Omental fat pad (tissue), 4 donors: ENCODE results near the gene RABEP2. TPM values are rescaled to one million over a fixed set of nuclear protein-coding genes. Genes with fewer than 3 reads are reported as not detected.

Experiments used
- ATAC-seq: fragments of 150-250 bp; one replicate; pipeline ENCODE4 v1.9.1; 2016; ENCODE audit warnings: mild to moderate bottlenecking, moderate library complexity; ENCODE audit not compliant: low FRiP score
- DNase-seq: peaks from one replicate; pipeline ENCODE4 v3.0.0-alpha.2; 2019; ENCODE audit warnings: low spot score
- total RNA-seq, 4 donors: library from RNA; depleted of rRNA; stranded (reverse); fragments of >200 nt; gene quantifications; one replicate each; pipeline ENCODE4 v1.1.0, GENCODE V29; 2016
- TF ChIP-seq, protein P1 (sequence below), 3 donors: fragments of 450-650 bp; IDR thresholded peaks; one replicate each; pipeline ENCODE4 v1.5.1; 2016 to 2017; ENCODE audit warnings: antibody characterized with exemption in 3 of 3, mild to moderate bottlenecking in 3 of 3, moderate library complexity in 2 of 3

RABEP2 gene
- total RNA-seq, 4 donors from 2014 or later: 10.1 to 21.7 (median 17.0) TPM

DNA sequence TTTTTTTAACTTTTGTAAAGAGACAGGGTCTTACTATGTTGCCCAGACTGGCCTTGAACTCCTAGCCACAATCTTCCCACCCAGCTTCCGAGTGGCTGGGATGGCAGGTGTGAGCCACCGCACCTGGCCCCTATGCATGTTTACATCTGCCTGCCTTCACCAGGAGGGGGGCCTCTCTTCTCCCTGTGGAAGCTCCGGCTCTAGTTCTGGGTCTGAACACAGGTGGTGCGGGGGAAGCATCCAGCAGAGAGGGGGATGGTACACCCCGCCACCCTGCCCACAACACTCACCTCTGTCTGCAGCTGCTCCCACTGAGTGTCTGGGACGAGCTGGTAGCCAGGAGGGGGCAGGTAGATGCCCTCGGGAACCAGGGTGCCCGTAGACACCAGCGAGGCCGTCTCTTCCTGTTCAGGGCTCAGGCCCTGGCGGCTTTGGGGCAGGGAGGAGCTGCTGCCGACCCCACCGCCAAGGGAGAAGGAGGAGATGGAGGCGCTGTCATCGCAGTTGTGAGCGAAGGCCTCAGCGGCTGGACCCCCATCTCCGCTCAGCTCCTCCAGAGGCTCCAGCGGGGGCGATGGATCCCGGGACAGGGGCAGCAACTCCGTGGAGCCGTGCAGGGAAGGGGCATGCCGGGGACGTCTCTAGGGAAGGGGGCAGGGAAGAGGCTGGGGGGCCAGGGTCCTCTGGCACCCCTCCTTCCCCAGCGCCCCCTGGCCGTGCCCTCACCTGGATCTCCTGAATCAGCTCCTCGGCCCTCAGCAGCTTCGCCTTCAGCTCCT is 10.9 kb downstream of the RABEP2 start:
- DNase-seq: no peak
- TF ChIP-seq, protein P1, sequence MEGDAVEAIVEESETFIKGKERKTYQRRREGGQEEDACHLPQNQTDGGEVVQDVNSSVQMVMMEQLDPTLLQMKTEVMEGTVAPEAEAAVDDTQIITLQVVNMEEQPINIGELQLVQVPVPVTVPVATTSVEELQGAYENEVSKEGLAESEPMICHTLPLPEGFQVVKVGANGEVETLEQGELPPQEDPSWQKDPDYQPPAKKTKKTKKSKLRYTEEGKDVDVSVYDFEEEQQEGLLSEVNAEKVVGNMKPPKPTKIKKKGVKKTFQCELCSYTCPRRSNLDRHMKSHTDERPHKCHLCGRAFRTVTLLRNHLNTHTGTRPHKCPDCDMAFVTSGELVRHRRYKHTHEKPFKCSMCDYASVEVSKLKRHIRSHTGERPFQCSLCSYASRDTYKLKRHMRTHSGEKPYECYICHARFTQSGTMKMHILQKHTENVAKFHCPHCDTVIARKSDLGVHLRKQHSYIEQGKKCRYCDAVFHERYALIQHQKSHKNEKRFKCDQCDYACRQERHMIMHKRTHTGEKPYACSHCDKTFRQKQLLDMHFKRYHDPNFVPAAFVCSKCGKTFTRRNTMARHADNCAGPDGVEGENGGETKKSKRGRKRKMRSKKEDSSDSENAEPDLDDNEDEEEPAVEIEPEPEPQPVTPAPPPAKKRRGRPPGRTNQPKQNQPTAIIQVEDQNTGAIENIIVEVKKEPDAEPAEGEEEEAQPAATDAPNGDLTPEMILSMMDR (IDR thresholded peaks at IDR 0.05): no peak
- ATAC-seq: no peak

DNA sequence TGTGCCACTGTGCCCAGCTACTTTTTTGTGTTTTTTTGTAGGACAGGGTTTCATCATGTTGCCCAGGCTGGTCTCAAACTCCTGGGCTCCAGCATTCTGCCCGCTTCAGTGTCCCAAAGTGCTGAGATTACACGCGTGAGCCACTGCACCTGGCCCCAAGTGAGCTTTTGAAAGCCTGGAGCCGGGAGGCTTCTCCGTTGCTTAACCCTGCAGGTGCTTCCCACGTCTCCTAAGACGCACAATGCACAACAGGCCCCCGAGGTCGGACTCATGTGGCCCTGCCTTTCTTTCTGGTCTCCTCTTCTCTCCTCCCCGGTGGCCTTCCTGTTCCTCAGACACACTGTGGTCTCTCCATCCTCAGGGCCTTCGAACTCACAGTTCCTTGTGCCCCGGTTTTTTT is 12.5 kb downstream of the RABEP2 start:
- ATAC-seq (no peak), DNase-seq (no peak)
- TF ChIP-seq, protein P1 (IDR thresholded peaks at IDR 0.05): no peak

DNA sequence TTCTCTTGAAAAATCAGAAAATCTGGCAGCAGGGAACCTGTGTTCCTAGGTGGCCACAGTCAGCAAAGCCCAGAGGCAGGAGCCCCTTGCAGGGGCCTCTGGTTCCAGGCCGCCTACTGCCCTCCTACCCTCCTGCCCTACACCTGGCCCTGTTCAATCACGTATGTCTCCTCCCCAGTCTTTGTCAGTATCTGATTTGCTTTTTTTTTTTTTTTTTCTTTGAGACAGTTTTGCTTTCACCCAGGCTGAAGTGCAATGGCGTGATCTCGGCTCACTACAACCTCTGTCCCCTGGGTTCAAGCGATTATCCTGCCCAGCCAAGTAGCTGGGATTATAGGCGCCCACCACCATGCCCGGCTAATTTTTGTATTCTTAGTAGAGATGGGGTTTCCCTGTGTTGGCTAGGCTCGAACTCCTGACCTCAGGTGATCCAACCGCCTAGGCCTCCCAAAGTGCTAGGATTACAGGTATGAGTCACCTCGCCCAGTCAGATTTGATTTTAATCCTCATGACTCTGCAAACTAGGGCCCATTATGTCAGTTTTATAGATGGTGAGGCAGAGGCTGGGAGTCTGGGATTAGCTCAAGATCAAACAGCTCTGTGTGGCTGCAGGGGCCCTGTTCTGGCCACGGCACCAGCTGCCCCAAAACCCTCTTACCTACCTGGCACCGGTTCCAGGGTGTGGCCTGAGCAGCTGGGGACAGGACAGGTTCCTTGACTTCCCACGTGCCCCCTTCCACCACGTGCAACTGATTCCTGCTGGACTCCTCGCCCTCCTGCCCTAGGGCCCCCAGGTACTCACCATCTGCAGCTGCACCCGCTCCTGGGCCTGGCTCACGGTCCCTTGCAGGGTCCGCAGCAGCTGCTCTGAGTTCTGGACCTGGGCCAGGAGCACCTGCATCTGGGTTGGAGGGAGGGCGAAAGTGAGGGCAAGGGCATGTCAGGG is 14.7 kb downstream of the RABEP2 start:
- no peak for ATAC-seq
- TF ChIP-seq, protein P1 (IDR thresholded peaks at IDR 0.05): no peak
- DNase-seq: no peak

DNA sequence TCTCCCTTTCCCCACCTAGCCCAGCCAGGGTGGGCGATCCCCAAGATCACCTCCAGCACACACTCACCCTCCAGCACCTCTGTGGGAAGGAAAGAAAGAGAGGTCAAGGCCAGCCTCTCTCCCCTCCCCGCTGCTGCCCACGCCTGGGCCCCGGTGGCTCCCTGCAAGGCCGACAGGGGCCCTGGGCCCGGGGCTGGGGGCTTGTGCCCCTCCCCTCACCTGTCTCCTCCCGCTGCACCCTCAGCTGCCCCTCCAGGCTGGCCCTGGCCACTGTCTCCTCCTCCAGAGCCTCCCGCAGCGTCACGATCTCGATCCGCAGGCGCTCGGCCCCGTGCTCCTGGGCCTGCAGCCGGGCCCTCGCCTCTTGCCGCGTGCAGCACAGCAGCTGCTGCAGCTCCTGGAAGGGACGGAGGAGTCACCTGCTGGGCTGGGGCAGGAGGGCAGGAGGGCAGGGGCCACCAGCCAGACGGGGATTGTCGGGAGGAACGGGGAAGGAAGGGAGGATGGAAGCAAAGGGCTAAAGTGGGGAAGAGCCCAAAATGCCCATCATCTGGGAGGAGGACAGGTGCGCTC is 19.2 kb downstream of the RABEP2 start:
- ATAC-seq (no peak), DNase-seq (no peak)
- TF ChIP-seq, protein P1 (IDR thresholded peaks at IDR 0.05): no peak

DNA sequence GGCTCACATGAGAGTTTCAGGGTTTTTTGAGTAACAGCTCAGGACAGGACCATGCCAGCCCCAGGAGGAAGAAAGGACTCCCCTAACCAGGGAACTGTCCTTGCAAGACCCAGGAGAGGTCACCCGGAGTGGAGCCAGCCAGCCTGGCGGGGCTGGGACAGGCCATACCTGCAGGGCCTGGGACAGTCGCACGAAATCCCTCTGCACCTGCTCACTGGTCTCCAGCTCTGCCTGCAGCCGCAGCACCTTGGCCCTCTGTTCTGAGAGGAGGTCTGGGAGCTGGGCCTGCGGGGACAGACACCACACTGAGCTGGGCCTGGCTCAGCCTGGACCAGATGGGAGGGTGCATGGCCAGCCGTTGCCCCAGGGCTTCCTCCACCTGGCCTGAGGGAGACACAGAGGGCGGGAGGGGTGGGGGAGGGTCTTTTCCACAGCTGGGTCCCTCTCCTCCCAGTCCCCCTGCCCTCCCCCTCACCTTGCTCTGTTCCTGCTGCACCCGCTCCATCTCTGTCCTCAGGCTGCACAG is 19.7 kb downstream of the RABEP2 start:
- ATAC-seq (no peak), DNase-seq (no peak)
- TF ChIP-seq, protein P1 (IDR thresholded peaks at IDR 0.05): no peak

DNA sequence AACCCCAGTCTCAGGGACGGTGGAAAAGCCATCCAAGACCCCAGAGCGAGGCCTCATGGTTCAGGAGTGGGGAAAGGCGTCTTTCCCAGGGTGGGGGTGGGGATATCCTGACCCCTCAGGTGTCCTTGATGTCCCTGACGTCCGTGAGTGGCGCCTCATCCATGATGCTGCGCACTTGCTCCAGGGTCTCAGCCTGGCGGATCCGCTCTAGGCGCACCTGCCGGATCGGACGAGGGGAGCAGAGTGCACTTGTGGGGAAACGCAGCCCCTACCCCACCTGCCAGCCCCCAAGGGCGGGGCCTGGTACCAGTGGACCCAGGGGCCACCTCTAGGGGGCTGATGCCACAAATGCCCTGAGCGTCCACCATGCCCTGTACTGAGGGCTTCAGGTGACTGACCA is 20.2 kb downstream of the RABEP2 start:
- TF ChIP-seq, protein P1 (IDR thresholded peaks at IDR 0.05): no peak
- ATAC-seq (no peak), DNase-seq (no peak)
